ENCODE measurements around the gene ERICH3. TPM values are rescaled to one million over a fixed set of nuclear protein-coding genes. Genes with fewer than 3 reads are reported as not detected.
A peak's percentile ranks its signal among the peaks of the same experiment; 100 is the strongest.

ERICH3 gene
- not detected for total RNA-seq
- long read RNA-seq: 0 reads

DNA sequence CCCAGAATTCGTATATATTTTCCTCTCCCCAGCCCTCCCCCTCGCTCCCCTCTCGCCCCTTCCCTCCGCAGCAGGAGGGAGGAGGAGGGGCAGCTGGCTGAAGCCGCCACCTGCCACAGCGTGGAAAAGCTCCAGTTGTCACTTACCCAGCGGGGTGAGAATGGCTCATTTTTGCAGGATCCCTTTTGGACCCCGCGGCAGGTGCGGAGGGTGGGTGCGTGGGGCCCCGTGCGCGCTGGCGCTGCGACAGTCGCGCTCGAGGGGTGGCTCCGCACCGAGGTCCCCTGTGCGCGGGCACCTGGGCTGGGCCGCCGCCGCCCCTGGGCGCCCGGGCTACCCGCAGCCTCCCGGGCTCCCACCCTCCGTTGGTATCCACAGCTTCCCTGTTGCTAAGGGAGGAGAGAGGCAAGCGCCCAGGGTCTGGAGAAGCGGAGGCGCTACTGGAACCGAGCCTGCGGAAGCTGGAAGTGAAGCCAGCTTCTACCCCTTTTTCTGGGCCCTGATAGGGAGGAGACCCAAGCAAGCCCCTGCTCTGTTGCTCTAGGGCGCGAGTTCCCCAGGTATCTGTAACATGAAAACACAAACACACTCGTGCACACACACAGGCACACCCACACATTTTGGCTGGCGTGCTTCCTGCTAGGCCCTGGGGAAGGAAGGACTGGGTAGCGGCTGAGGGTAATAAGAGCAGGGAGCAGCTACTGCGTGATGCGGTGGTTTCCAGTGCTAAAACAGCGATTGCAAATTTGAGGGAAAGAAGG, at the start of gene ERICH3:
Gene ERICH3, minus strand, starts transcription at position 442 of the 761 bp plus-strand sequence. Its CDS starts 273 bp downstream, at position 169.
- intact Hi-C loops (cut with DNase I): no loop called here
- DNase-seq: no peak
- Histone ChIP-seq H3K27ac (no peak within 1 kb of the TSS), H3K27me3 (peaks cover 9% of the 10 kb centered on the region), H3K4me1 (no peaks in the 10 kb centered on the region), H3K36me3 (no peaks in the 10 kb centered on the region), H3K4me3 (peak within 1 kb of the TSS; percentile 17), H3K9me3 (no peaks in the 10 kb centered on the region)
- no peak for TF ChIP-seq CTCF (IDR thresholded peaks at IDR 0.05)
- peak; percentile 47 for ATAC-seq

- Histone ChIP-seq H3K9me3 (no peaks in the 10 kb centered on the region), H3K36me3 (peaks cover 84% of the 10 kb centered on the region), H3K4me1 (no peaks in the 10 kb centered on the region), H3K27ac (no peak overlapping the region), H3K27me3 (no peaks in the 10 kb centered on the region), H3K4me3 (no peak overlapping the region)
- intact Hi-C loops (cut with DNase I): no loop called here
- no peak for ATAC-seq
- no peak for DNase-seq
- no peak for TF ChIP-seq CTCF (IDR thresholded peaks at IDR 0.05)
Measured at GRCh38 chr1:74717626-74718025, 44.0 kb upstream of the ERICH3 start.

- no peak for TF ChIP-seq CTCF (IDR thresholded peaks at IDR 0.05)
- Histone ChIP-seq H3K4me1 (no peaks in the 10 kb centered on the region), H3K27ac (no peak overlapping the region), H3K4me3 (no peak overlapping the region), H3K27me3 (no peaks in the 10 kb centered on the region), H3K36me3 (peaks cover 80% of the 10 kb centered on the region), H3K9me3 (no peaks in the 10 kb centered on the region)
- ATAC-seq: no peak
- intact Hi-C loops (cut with DNase I): no loop called here
- no peak for DNase-seq
Measured at GRCh38 chr1:74716822-74717221, 43.2 kb upstream of the ERICH3 start.

- Histone ChIP-seq H3K36me3 (peaks cover 80% of the 10 kb centered on the region), H3K27ac (no peak overlapping the region), H3K9me3 (no peaks in the 10 kb centered on the region), H3K27me3 (no peaks in the 10 kb centered on the region), H3K4me1 (no peaks in the 10 kb centered on the region), H3K4me3 (no peak overlapping the region)
- intact Hi-C loops (cut with DNase I): no loop called here
- DNase-seq (no peak), ATAC-seq (no peak)
- no peak for TF ChIP-seq CTCF (IDR thresholded peaks at IDR 0.05)
Measured at GRCh38 chr1:74715806-74716205, 42.2 kb upstream of the ERICH3 start.

DNA sequence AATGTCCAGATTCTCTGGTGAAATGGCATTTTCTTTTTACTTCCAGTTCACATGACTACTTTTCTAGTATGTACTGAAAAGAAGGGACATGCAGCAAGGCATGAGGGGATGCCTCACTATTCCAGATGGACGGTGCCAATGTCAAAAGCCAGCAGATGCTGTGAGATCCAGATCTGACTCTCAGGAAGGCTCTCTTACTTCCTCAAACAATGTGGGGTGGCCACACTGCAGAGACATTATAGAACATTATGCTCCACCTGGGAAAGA, 41.6 kb upstream of the ERICH3 start:
- Histone ChIP-seq H3K36me3 (peaks cover 73% of the 10 kb centered on the region), H3K27me3 (no peaks in the 10 kb centered on the region), H3K4me1 (no peaks in the 10 kb centered on the region), H3K4me3 (no peak overlapping the region), H3K27ac (no peak overlapping the region), H3K9me3 (no peaks in the 10 kb centered on the region)
- no peak for TF ChIP-seq CTCF (IDR thresholded peaks at IDR 0.05)
- DNase-seq (no peak), ATAC-seq (no peak)
- intact Hi-C loops (cut with DNase I): no loop called here

Measured in upper lobe of right lung (tissue), 1 donor.